SK-N-SH treated with all-trans-retinoic acid at 6 μM for 48 hours (cell line): ENCODE results near the gene ARL15.

ENCODE experiments used
- ZFP30 ChIP-seq: fragments of 450-650 bp; formaldehyde crosslinking; IDR thresholded peaks from 2 replicates; pipeline ENCODE4 v1.5.0; 2022; ENCODE audit warnings: mild to moderate bottlenecking, moderate library complexity
- TF ChIP-seq, protein P1 (sequence below): fragments of 250-450 bp; sonication (Bioruptor Pico); IDR thresholded peaks from 2 replicates; pipeline ENCODE4 v1.5.1; 2020; ENCODE audit warnings: low read depth, mild to moderate bottlenecking, moderate library complexity
- TF ChIP-seq, protein P2 (sequence below): fragments of 250-450 bp; sonication (Bioruptor Pico); IDR thresholded peaks from 2 replicates; pipeline ENCODE4 v1.8.0; 2021; ENCODE audit warnings: low read depth, mild to moderate bottlenecking, moderate library complexity, borderline replicate concordance
- TF ChIP-seq, protein P3 (sequence below): fragments of 250-450 bp; sonication (Bioruptor Pico); IDR thresholded peaks from 2 replicates; pipeline ENCODE4 v1.8.0; 2020; ENCODE audit warnings: mild to moderate bottlenecking, moderate library complexity, borderline replicate concordance

- TF ChIP-seq, protein P1, sequence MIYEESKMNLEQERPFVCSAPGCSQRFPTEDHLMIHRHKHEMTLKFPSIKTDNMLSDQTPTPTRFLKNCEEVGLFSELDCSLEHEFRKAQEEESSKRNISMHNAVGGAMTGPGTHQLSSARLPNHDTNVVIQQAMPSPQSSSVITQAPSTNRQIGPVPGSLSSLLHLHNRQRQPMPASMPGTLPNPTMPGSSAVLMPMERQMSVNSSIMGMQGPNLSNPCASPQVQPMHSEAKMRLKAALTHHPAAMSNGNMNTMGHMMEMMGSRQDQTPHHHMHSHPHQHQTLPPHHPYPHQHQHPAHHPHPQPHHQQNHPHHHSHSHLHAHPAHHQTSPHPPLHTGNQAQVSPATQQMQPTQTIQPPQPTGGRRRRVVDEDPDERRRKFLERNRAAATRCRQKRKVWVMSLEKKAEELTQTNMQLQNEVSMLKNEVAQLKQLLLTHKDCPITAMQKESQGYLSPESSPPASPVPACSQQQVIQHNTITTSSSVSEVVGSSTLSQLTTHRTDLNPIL (CRISPR knock-in tag) = no peak
- TF ChIP-seq ZFP30 (CRISPR knock-in tag) = no peak
- TF ChIP-seq, protein P2, sequence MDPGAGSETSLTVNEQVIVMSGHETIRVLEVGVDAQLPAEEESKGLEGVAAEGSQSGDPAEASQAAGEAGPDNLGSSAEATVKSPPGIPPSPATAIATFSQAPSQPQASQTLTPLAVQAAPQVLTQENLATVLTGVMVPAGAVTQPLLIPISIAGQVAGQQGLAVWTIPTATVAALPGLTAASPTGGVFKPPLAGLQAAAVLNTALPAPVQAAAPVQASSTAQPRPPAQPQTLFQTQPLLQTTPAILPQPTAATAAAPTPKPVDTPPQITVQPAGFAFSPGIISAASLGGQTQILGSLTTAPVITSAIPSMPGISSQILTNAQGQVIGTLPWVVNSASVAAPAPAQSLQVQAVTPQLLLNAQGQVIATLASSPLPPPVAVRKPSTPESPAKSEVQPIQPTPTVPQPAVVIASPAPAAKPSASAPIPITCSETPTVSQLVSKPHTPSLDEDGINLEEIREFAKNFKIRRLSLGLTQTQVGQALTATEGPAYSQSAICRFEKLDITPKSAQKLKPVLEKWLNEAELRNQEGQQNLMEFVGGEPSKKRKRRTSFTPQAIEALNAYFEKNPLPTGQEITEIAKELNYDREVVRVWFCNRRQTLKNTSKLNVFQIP (CRISPR knock-in tag) = no peak
- TF ChIP-seq, protein P3, sequence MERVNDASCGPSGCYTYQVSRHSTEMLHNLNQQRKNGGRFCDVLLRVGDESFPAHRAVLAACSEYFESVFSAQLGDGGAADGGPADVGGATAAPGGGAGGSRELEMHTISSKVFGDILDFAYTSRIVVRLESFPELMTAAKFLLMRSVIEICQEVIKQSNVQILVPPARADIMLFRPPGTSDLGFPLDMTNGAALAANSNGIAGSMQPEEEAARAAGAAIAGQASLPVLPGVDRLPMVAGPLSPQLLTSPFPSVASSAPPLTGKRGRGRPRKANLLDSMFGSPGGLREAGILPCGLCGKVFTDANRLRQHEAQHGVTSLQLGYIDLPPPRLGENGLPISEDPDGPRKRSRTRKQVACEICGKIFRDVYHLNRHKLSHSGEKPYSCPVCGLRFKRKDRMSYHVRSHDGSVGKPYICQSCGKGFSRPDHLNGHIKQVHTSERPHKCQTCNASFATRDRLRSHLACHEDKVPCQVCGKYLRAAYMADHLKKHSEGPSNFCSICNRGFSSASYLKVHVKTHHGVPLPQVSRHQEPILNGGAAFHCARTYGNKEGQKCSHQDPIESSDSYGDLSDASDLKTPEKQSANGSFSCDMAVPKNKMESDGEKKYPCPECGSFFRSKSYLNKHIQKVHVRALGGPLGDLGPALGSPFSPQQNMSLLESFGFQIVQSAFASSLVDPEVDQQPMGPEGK (CRISPR knock-in tag) = no peak
These were observed 381.7 kb downstream of the ARL15 start for GRCh38 chr5:53928641-53929040.
